Renal cortex interstitium (tissue), 15 donors: Measurements from ENCODE around the gene ACOT2. TPM values are rescaled to one million over a fixed set of nuclear protein-coding genes. Genes with fewer than 3 reads are reported as not detected.
"Not testable (repeated sequence)": the region's sequence is repeated elsewhere in the genome, so short reads cannot be mapped to it uniquely, and the experiment has no call there.

Experiments used
- DNase-seq, 11 donors: peaks; one replicate each; pipeline ENCODE4 v3.0.0-alpha.2; 2013; ENCODE audit warnings: low read depth in 9 of 11, low spot score in 4 of 11; ENCODE audit errors: extremely low read depth in 1 of 11
- long read RNA-seq, 16 experiments: transcript quantifications; one replicate each; lab custom pipeline, GENCODE V29; 2026
- polyA plus RNA-seq, 3 donors: library from polyadenylated mRNA; unstranded; fragments of 120-200 nt; gene quantifications; one replicate each; pipeline ENCODE4 v1.2.1, GENCODE V29; 2013; ENCODE audit not compliant: insufficient read length in 3 of 3

Gene ACOT2, protein sequence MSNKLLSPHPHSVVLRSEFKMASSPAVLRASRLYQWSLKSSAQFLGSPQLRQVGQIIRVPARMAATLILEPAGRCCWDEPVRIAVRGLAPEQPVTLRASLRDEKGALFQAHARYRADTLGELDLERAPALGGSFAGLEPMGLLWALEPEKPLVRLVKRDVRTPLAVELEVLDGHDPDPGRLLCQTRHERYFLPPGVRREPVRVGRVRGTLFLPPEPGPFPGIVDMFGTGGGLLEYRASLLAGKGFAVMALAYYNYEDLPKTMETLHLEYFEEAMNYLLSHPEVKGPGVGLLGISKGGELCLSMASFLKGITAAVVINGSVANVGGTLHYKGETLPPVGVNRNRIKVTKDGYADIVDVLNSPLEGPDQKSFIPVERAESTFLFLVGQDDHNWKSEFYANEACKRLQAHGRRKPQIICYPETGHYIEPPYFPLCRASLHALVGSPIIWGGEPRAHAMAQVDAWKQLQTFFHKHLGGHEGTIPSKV
- 10 to 100 TPM; 61.8 to 84.3 (median 64.3) TPM for polyA plus RNA-seq
- long read RNA-seq, donor 1, transcript ACOT2-201 (3 exons, 1,774 nt), result major isoform, 18 of 23 reads
- long read RNA-seq, donor 1, partial matches to known transcripts, result 5 of 23 reads
- long read RNA-seq, donor 1, other reads (novel, unspliced or antisense), result 0 of 23 reads
- long read RNA-seq, donor 2, transcript ACOT2-201 (3 exons, 1,774 nt), result major isoform, 13 of 24 reads
- long read RNA-seq, donor 2, partial matches to known transcripts, result 11 of 24 reads
- long read RNA-seq, donor 2, other reads (novel, unspliced or antisense), result 0 of 24 reads
- long read RNA-seq, donor 3, transcript ACOT2-201 (3 exons, 1,774 nt), result major isoform, 32 of 59 reads
- long read RNA-seq, donor 3, partial matches to known transcripts, result 27 of 59 reads
- long read RNA-seq, donor 3, other reads (novel, unspliced or antisense), result 0 of 59 reads
- long read RNA-seq, donor 4, transcript ACOT2-201 (3 exons, 1,774 nt), result major isoform, 23 of 32 reads
- long read RNA-seq, donor 4, partial matches to known transcripts, result 9 of 32 reads
- long read RNA-seq, donor 4, other reads (novel, unspliced or antisense), result 0 of 32 reads
- long read RNA-seq, donor 5, result 0 reads
- long read RNA-seq, donor 6, transcript ACOT2-201 (3 exons, 1,774 nt), result major isoform, 12 of 31 reads
- long read RNA-seq, donor 6, partial matches to known transcripts, result 19 of 31 reads
- long read RNA-seq, donor 6, other reads (novel, unspliced or antisense), result 0 of 31 reads
- long read RNA-seq, donor 7, transcript ACOT2-201 (3 exons, 1,774 nt), result major isoform, 18 of 58 reads
- long read RNA-seq, donor 7, partial matches to known transcripts, result 40 of 58 reads
- long read RNA-seq, donor 7, other reads (novel, unspliced or antisense), result 0 of 58 reads
- long read RNA-seq, donor 8, result 0 reads
- long read RNA-seq, donor 9, transcript ACOT2-201 (3 exons, 1,774 nt), result major isoform, 31 of 31 reads
- long read RNA-seq, donor 9, partial matches to known transcripts, result 0 of 31 reads
- long read RNA-seq, donor 9, other reads (novel, unspliced or antisense), result 0 of 31 reads
- long read RNA-seq, donor 10, transcript ACOT2-201 (3 exons, 1,774 nt), result major isoform, 23 of 49 reads
- long read RNA-seq, donor 10, partial matches to known transcripts, result 26 of 49 reads
- long read RNA-seq, donor 10, other reads (novel, unspliced or antisense), result 0 of 49 reads
- long read RNA-seq, donor 11, transcript ACOT2-201 (3 exons, 1,774 nt), result major isoform, 21 of 40 reads
- long read RNA-seq, donor 11, partial matches to known transcripts, result 19 of 40 reads
- long read RNA-seq, donor 11, other reads (novel, unspliced or antisense), result 0 of 40 reads
- long read RNA-seq, donor 12, transcript ACOT2-201 (3 exons, 1,774 nt), result major isoform, 8 of 8 reads
- long read RNA-seq, donor 12, partial matches to known transcripts, result 0 of 8 reads
- long read RNA-seq, donor 12, other reads (novel, unspliced or antisense), result 0 of 8 reads
- long read RNA-seq, donor 13, result 0 reads
- long read RNA-seq, donor 14, transcript ACOT2-201 (3 exons, 1,774 nt), result major isoform, 26 of 40 reads
- long read RNA-seq, donor 14, partial matches to known transcripts, result 14 of 40 reads
- long read RNA-seq, donor 14, other reads (novel, unspliced or antisense), result 0 of 40 reads
- long read RNA-seq, donor 15, transcript ACOT2-201 (3 exons, 1,774 nt), result major isoform, 13 of 33 reads
- long read RNA-seq, donor 15, partial matches to known transcripts, result 20 of 33 reads
- long read RNA-seq, donor 15, other reads (novel, unspliced or antisense), result 0 of 33 reads
- long read RNA-seq, donor 16, transcript ACOT2-201 (3 exons, 1,774 nt), result major isoform, 51 of 110 reads
- long read RNA-seq, donor 16, partial matches to known transcripts, result 59 of 110 reads
- long read RNA-seq, donor 16, other reads (novel, unspliced or antisense), result 0 of 110 reads

DNA sequence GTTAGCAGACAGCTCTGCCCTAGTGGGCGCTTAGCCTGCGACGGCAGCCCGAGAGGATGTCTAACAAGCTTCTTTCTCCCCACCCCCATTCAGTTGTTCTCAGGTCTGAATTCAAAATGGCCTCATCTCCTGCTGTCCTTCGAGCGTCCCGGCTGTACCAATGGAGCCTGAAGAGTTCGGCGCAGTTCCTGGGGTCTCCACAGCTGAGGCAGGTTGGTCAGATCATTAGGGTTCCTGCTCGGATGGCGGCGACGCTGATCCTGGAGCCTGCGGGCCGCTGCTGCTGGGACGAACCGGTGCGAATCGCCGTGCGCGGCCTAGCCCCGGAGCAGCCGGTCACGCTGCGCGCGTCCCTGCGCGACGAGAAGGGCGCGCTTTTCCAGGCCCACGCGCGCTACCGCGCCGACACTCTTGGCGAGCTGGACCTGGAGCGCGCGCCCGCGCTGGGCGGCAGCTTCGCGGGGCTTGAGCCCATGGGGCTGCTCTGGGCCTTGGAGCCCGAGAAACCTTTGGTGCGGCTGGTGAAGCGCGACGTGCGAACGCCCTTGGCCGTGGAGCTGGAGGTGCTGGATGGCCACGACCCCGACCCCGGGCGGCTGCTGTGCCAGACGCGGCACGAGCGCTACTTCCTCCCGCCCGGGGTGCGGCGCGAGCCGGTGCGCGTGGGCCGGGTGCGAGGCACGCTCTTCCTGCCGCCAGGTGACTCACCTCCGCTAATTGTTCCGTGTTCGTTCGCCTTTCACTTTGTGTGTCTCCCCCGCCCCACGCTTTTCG, at the start of gene ACOT2:
Gene ACOT2 (plus strand): TSS at position 29 of the 774 bp plus-strand sequence. CDS start 28 bp downstream, at position 57.
- DNase-seq, result peak; percentile 72 to 88 (median 83)

DNA sequence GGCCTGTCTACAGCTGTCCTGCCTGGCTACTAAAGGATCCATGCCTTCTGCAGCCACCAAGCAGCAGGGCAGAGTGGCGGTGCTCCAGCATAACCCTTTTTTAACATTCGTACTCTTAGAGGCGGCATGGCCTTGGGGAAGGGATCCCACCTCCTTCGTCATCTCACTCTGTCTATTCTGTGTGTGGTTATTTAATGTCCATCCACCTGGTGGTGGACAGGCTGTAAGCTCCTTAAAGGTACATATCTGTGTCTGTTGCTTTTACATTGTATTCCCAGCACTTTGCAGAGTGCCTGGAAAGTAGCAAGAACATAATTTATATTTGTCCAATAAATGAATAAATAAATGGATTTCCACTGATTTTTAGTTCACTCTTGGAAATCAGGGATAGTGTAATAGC, 47.8 kb upstream of the ACOT2 start:
- DNase-seq, result no peak

DNA sequence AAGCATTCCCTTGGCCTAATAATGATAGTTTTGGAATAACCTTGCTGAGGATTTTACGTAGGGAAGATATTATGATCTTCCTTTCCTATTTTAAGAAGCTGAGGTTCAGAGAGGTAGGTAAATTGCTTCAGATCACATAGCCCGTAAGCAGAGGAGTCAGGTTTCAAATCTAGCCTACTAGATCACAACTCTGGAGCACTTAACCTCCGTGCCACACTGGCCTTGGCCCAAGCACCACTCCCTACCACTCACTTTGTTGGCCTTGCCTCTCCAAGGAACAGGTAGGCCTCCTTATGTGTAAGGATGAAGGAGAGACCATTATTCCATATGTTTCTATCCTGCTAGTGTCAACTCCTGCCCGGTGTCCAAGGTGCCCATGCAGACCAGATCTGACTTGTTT, 44.5 kb upstream of the ACOT2 start:
- no peak for DNase-seq

DNA sequence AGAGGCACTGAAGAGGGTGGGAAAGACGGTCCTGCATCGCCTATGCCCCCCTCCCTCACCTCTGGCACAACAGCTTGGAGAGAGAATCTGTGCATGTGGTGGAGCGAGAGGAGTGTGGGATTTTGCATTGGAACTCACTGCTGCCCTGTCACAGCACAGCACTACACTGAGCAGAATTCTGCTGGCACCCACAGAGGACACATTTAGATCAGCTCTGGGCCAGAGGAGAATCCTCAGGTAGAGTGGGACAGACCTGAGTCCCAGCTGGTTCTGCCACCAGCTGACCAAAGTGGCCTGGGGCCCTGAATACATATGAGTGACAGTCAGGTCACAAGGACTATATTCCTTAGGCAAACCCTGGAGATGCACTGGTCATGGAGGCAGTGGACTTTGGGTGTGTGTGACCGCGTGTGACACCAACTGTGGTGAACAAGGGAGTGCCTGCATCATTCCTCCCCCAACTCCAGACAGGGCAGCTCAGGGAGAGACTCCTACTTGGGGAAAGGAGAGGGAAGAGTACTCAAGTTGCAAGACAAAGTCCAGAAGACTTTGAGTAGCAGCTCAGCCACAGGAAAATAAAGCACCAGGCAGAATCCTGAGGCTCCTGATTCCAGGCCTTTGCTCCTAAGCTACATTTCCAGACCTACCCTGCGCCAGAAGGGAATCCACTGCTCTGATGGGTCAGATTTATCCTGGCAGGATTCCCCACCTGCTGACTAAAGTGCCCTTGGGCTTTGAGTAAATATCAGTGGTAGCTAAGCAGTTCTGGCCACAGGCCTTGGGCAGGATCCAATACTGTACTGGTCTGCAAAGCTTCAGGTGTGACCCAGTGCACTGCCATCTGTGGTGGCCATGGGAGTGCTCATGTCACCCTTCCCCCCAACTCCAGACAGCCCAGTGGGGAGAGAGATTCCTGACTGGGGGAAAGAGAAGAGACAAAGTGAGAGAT, 42.7 kb upstream of the ACOT2 start:
- DNase-seq, result no peak

DNA sequence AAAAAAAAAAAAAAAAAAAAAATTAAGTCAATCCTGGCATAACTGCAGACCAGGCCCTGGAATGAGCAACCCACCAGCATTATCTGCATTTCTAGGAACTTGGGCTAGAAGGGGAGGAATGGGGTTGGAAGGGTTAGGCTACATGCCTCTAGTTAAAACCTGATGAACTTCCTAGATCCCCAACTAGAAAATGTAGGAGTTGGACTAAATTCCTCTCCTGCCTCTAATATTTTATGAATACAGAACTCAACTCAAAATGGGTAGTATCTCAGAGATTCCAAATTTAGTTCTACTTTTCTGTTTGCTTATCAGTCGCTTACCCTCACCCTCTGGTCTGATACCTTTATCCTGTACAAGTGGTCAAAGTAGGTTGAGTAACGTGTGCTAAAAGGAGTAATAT, 39.7 kb upstream of the ACOT2 start:
- not testable (repeated sequence) for DNase-seq

DNA sequence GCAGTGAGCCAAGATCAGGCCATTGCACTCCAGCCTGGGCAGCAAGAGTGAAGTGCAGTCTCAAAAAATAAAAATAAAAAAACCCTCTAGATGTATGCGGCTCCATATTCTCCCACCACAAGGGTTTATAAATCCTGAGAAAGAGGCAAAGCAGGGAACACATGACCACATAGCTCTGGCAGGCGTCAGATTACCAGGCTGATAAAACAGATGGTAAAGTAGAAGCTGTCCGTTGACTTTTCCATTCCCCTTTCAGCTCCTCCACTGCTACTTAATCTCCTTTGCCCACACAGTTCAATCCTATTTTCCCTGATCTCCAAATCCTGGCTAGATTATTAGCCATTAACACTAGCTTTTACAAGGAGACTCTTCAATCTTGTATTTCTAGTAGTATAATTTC, 37.0 kb upstream of the ACOT2 start:
- DNase-seq, result not testable (repeated sequence)

DNA sequence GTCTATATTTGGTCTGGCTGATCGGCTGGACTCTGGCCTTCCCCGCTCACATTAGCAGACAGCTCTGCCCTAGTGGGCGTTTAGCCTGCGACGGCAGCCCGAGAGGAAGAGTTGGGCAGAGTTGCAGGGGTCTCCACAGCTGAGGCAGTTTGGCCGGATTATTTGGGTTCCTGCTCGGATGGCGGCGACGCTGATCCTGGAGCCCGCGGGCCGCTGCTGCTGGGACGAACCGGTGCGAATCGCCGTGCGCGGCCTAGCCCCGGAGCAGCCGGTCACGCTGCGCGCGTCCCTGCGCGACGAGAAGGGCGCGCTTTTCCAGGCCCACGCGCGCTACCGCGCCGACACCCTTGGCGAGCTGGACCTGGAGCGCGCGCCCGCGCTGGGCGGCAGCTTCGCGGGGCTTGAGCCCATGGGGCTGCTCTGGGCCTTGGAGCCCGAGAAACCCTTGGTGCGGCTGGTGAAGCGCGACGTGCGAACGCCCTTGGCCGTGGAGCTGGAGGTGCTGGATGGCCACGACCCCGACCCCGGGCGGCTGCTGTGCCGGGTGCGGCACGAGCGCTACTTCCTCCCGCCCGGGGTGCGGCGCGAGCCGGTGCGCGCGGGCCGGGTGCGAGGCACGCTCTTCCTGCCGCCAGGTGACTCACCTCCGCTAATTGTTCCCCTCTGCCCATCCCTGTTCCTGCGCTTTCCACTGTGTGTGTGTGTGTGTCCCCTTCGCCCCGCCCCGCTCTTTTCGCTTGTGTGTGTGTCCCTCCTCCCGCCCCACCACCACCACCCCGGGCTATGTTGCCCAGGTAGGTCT, 31.6 kb upstream of the ACOT2 start:
- DNase-seq, result not testable (repeated sequence)

DNA sequence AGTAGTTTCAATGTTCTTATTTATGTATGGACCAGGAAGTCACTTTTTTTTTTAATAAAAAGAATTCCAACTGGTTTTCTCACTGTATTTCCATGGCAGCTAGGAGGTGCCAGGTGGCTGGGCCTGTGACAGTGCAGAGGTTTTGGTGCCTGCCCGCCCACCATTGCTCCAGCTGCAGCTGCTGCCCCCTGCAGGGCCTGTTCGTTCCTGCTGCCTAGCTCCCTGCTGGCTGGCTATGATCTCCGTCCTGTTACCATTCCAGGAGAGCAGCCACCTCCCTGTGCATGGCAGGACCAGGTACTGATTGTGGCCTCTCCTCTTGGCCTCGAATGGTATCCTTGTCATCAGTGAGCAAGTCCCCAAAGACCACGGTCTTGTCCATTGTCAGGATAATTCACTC, 30.0 kb upstream of the ACOT2 start:
- DNase-seq, result not testable (repeated sequence)

DNA sequence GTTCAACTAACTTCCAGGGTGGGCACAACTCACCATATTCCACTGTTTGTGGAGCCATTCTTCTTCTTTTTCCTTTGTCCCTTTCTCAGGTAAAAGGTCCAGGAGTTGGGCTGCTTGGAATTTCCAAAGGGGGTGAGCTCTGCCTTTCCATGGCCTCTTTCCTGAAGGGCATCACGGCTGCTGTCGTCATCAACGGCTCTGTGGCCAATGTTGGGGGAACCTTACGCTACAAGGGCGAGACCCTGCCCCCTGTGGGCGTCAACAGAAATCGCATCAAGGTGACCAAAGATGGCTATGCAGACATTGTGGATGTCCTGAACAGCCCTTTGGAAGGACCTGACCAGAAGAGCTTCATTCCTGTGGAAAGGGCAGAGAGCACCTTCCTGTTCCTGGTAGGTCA, 26.1 kb upstream of the ACOT2 start:
- not testable (repeated sequence) for DNase-seq

DNA sequence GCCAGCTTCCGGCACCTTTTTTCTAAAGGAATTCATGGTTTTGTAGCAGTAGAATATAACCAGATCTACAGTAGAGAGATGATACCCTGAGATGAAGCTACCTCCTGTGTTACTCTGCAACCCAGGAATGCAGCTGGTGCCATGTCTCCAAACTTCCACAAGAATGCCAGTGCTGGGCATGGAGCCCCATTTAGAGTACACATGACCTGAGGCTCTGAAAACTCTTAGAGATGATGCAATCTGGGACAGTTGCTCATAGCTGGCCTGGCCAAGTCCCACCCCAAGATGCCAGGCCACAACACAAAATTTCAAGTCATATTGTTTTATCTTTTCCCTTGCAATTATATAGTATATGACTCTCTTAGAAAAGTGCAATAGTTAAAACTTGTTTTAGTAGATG, 23.7 kb upstream of the ACOT2 start:
- DNase-seq, result not testable (repeated sequence)

DNA sequence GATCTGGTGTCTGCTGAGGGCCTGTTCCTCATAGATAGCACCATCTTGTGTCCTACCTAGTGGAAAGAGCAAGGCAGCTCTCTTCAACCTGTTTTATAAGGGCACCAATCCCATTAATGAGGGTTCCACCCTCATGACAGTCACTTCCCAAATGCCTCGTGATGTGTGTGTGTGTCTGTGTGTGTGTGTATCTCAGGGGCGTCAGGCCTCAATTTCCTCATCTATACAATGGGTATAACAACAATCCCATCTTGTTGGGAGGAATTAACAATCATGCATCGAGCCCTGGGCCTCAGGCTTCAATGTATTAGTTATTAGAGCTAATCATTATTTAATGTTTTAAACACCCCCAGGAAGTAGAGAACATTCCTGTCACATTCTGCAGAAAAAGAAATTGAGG, 19.9 kb upstream of the ACOT2 start:
- not testable (repeated sequence) for DNase-seq

DNA sequence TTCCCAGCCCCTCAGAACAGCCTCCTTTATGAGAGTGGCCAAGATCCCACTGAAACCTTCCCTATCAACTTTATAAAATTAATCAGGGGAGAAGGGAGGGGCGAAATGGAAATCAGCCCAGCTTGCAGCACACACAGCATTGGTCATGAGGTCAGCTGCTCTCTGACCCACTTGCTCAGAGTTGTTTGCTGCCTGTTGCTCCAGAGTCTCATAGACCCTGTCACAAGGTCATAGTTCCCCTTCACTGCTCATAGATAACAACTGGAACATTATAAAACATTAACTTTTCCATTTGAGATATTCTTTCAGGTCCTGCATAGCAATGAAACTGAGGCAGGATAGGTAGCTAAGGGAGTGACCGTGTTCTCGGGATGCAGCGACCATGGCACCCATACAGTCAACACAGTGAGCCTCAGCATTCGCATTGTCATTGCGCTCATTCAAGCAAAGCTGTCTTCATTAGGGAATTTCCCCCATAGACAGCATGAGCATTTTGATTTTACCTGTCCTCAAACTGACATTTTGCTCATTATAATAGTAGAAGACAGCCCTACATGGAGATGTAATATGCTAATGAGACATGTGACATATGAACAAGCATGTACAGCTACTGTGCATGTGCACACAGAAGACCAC, 19.0 kb upstream of the ACOT2 start:
- DNase-seq, result not testable (repeated sequence)

DNA sequence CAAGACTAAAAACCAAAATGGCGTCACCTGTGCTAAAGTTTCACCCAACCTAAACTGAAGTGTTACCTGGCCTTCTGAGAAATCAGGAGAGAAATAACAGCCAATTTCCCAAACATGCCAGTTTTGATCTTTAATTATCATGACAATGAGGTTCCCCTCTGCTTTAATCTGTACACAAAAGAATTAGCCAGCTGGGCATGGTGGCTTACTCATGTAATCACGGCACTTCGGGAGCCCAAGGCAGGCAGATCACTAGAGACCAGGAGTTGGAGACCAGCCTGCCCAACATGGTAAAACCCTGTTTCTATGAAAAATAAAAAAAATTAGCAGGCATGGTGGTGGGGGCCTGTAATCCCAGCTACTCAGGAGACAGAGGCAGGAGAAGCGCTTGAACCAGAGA, 15.2 kb upstream of the ACOT2 start:
- DNase-seq, result no peak

DNA sequence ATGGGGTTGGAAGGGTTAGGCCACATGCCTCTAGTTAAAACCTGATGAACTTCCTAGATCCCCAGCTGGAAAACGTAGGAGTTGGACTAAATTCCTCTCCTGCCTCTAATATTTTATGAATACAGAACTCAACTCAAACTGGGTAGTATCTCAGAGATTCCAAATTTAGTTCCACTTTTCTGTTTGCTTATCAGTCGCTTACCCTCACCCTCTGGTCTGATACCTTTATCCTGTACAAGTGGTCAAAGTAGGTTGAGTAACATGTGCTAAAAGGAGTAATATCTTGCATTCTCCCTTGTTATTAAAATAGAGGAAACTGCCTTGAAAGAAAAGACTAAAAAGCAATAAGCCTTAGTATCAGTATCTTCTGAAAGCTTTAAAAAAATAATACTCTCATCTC, 11.8 kb upstream of the ACOT2 start:
- not testable (repeated sequence) for DNase-seq
